ENCODE results near the gene ITGA5. TPM values are rescaled to one million over a fixed set of nuclear protein-coding genes. Genes with fewer than 3 reads are reported as not detected.

Gene ITGA5
- total RNA-seq: 100 to 1,000 TPM in 2 of 4 donors, 10 to 100 TPM in 2; 76.9 to 292 (median 118) TPM

GRCh38 chr12:54419088-54419887 is at the start of gene ITGA5:
Gene ITGA5, minus strand, starts transcription at chr12:54419266. Its CDS starts 68 bp downstream, at chr12:54419198.
- DNase-seq (ENCODE audit: low spot score): peak; percentile 77
- no peak for TF ChIP-seq CTCF (IDR thresholded peaks at IDR 0.05)
- peak; percentile 73 for ATAC-seq (ENCODE audit: low FRiP score)

GRCh38 chr12:54465857-54466523 is 46.9 kb upstream of the ITGA5 start:
- no peak for ATAC-seq (ENCODE audit: low FRiP score)
- DNase-seq (ENCODE audit: low spot score): no peak
- no peak for TF ChIP-seq CTCF (IDR thresholded peaks at IDR 0.05)

GRCh38 chr12:54463484-54463883 is 44.4 kb upstream of the ITGA5 start:
- ATAC-seq (ENCODE audit: low FRiP score) (no peak), DNase-seq (ENCODE audit: low spot score) (no peak)
- no peak for TF ChIP-seq CTCF (IDR thresholded peaks at IDR 0.05)

- ATAC-seq (ENCODE audit: low FRiP score) (peak; percentile 91), DNase-seq (ENCODE audit: low spot score) (no peak)
- TF ChIP-seq CTCF (IDR thresholded peaks at IDR 0.05): no peak
These were observed 44.0 kb upstream of the ITGA5 start for GRCh38 chr12:54463034-54463433.

GRCh38 chr12:54460317-54460923 is 41.4 kb upstream of the ITGA5 start:
- no peak for DNase-seq (ENCODE audit: low spot score)
- no peak for ATAC-seq (ENCODE audit: low FRiP score)
- no peak for TF ChIP-seq CTCF (IDR thresholded peaks at IDR 0.05)

- ATAC-seq (ENCODE audit: low FRiP score) (no peak), DNase-seq (ENCODE audit: low spot score) (no peak)
- no peak for TF ChIP-seq CTCF (IDR thresholded peaks at IDR 0.05)
These were observed 40.3 kb upstream of the ITGA5 start for GRCh38 chr12:54459355-54459754.

All from omental fat pad (tissue), 4 donors.